ACC112 (cell line): Measurements from ENCODE around the gene TMEM203.
A peak's percentile ranks its signal among the peaks of the same experiment; 100 is the strongest.

ENCODE experiments used
- H2AFZ ChIP-seq: fragments of 200-600 bp; sonication (generic); one replicate; pipeline ENCODE4 v1.6.0; 2017; ENCODE audit warnings: antibody characterized with exemption, low read length; ENCODE audit not compliant: unreplicated experiment
- H3K27ac ChIP-seq: fragments of 200-600 bp; sonication (generic); 2 replicates; pipeline ENCODE4 v1.5.1; 2014; ENCODE audit warnings: low read depth, mild to moderate bottlenecking, antibody characterized with exemption, low read length, moderate library complexity
- H3K27me3 ChIP-seq: fragments of 200-600 bp; sonication (generic); 2 replicates; pipeline ENCODE4 v1.6.1; 2014; ENCODE audit warnings: mild to moderate bottlenecking, antibody characterized with exemption, low read length, moderate library complexity, mixed read lengths; ENCODE audit not compliant: insufficient read depth
- H3K36me3 ChIP-seq: fragments of 200-600 bp; sonication (generic); 2 replicates; pipeline ENCODE4 v1.6.1; 2016; ENCODE audit warnings: mild to moderate bottlenecking, antibody characterized with exemption, low read length, moderate library complexity, mixed read lengths; ENCODE audit not compliant: insufficient read depth
- H3K4me1 ChIP-seq: fragments of 200-600 bp; sonication (generic); one replicate; pipeline ENCODE4 v1.6.1; 2016; ENCODE audit warnings: low read length, mixed read lengths; ENCODE audit not compliant: insufficient read depth, unreplicated experiment, control insufficient read depth
- H3K4me3 ChIP-seq: fragments of 200-600 bp; sonication (generic); 2 replicates; pipeline ENCODE4 v1.5.1; 2014; ENCODE audit warnings: mild to moderate bottlenecking, low read depth, low read length
- H3K79me2 ChIP-seq: fragments of 200-600 bp; sonication (generic); one replicate; pipeline ENCODE4 v1.6.0; 2016; ENCODE audit warnings: low read length; ENCODE audit not compliant: control insufficient read depth, unreplicated experiment, insufficient read depth

TMEM203 gene

DNA sequence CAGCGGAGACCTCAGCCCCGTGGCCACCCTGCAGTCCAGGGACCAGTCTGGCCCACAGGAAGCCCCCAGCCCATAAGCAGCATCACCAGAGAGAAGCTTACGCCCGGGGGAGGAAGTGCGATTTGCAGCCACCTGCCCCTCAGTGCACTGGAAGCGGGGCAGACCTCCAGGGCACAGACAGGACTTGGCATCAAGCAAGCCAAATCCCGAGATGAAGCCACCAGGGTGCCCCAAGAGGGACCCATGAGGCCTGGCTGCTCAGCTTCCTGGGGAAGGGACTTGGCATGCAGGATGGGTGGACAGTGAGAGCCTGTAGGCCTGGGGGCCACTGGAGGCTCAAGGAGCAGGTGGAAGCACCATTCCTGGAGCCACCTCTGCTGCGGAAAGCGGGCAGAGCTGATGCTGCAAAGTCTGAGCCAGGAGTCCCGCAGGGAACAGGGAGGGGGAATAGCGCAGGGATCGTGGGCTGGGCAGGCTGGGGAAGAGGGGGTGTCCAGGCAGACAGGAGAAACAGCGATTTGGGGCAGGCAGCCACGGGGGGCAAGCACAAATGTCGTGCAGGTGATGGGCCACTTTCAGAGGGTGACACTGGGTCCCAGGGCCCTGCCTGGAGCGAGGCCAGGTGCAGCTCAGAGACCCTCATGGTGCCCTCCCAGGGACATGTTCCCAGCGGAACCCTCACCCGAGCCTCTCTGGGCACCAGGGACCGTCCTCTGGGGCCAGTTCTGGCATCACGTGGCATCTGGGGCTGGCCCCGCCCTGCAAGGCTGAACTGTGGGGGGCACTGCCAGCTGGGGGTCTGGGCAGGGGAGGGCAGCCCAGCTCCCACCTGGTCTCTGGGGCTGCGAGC lies 38.8 kb downstream of the TMEM203 start:
- peaks cover 93% of the 10 kb centered on the region for H3K27me3 ChIP-seq
- H3K4me1 ChIP-seq: peaks cover 3% of the 10 kb centered on the region

DNA sequence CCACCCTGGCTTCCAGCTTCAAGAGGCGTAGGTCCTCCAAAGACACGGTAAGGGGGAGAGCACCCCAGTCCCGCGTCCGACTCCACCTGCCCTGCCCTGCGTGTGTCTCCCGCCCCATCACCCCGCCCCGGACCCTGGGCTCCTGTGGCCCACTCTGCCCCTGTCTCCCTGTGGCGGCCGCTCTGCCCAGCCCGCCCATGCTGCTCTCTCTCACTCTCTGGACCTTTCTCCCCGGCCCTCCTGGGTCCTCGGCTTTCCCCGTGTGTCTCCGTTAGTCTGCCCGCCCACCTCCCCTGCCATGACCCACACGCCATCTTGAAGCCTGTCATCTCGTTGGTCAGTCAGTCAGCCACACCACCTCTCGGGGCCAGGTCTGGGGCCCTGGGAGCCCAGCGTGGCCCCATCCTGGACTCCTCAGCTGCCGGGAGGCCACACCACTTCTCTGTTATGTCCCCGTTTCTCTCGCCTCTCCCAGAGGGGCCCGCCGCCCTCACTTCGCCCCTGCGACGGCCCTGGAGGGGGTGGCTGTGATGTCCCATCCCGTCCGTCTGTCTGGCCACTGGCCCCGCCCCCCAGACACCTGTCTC lies 40.1 kb downstream of the TMEM203 start:
- Histone ChIP-seq H3K4me1 (peaks cover 3% of the 10 kb centered on the region), H3K4me3 (no peak overlapping the region), H3K36me3 (no peaks in the 10 kb centered on the region), H3K27me3 (peaks cover 98% of the 10 kb centered on the region), H2AFZ (no peak overlapping the region), H3K79me2 (no peaks in the 10 kb centered on the region), H3K27ac (no peak overlapping the region)

More for the DNA sequence above, 38.8 kb downstream of the TMEM203 start:
- no peak overlapping the region for H3K27ac ChIP-seq
- no peaks in the 10 kb centered on the region for H3K36me3 ChIP-seq
- no peak overlapping the region for H3K4me3 ChIP-seq
- no peak overlapping the region for H2AFZ ChIP-seq
- no peaks in the 10 kb centered on the region for H3K79me2 ChIP-seq

DNA sequence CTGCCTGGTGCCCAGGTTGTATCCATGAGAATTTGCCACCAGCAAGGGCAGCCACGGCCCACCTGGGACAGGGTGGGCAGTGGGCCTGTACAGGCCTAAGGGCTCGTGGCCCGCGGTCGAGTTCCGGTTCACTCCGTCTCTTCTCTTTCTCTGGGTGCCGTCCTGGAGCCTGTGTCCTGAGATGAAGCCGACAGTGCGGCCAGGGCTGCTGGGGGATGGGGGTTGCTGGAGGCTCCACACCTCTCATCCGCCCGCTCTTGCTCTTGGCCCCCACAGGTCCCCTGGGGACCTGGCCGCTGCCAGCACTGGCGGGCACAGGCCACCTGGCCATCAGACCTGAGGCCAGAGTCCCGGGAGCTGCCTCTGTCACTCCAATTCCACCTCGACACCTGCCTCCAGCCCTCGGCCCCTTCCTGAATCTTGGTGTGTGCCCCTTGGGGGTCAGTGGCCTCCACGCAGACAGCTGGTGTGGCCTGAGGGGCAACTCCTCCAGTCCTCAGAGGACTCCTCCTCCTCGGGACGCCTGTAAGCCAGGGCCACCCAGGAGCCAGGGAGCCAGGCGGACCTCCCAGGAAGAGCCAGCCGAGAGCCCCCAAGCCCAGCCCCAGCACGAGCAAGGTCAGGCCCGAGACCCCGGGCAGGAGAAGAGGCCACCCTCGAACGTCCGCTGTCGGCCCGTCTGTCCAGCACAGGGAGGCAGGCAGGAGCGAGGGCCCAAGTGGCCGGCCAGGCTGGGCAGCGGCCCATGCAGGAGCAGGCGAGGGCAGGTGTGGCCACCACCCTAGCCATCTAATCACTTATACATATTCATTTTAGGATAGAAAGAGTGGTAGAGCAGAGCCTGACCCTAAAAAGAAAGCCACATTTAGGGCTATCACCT lies 40.8 kb downstream of the TMEM203 start:
- no peaks in the 10 kb centered on the region for H3K36me3 ChIP-seq
- H3K4me3 ChIP-seq: no peak overlapping the region
- H3K27me3 ChIP-seq: peaks cover 97% of the 10 kb centered on the region
- no peaks in the 10 kb centered on the region for H3K79me2 ChIP-seq
- no peak overlapping the region for H2AFZ ChIP-seq
- no peak overlapping the region for H3K27ac ChIP-seq
- H3K4me1 ChIP-seq: peaks cover 3% of the 10 kb centered on the region

GRCh38 chr9:137163805-137164204 lies 41.6 kb downstream of the TMEM203 start:
- H3K79me2 ChIP-seq: no peaks in the 10 kb centered on the region
- H2AFZ ChIP-seq: no peak overlapping the region
- H3K4me3 ChIP-seq: no peak overlapping the region
- H3K36me3 ChIP-seq: no peaks in the 10 kb centered on the region
- H3K4me1 ChIP-seq: no peaks in the 10 kb centered on the region
- no peak overlapping the region for H3K27ac ChIP-seq
- H3K27me3 ChIP-seq: peaks cover 97% of the 10 kb centered on the region

- H3K36me3 ChIP-seq: no peaks in the 10 kb centered on the region
- no peak overlapping the region for H2AFZ ChIP-seq
- peak overlapping the region; percentile 63 for H3K4me3 ChIP-seq
- H3K27ac ChIP-seq: no peak overlapping the region
- no peaks in the 10 kb centered on the region for H3K4me1 ChIP-seq
- no peaks in the 10 kb centered on the region for H3K79me2 ChIP-seq
- peaks cover 97% of the 10 kb centered on the region for H3K27me3 ChIP-seq
Observed at GRCh38 chr9:137163365-137163715, 42.1 kb downstream of the TMEM203 start.

DNA sequence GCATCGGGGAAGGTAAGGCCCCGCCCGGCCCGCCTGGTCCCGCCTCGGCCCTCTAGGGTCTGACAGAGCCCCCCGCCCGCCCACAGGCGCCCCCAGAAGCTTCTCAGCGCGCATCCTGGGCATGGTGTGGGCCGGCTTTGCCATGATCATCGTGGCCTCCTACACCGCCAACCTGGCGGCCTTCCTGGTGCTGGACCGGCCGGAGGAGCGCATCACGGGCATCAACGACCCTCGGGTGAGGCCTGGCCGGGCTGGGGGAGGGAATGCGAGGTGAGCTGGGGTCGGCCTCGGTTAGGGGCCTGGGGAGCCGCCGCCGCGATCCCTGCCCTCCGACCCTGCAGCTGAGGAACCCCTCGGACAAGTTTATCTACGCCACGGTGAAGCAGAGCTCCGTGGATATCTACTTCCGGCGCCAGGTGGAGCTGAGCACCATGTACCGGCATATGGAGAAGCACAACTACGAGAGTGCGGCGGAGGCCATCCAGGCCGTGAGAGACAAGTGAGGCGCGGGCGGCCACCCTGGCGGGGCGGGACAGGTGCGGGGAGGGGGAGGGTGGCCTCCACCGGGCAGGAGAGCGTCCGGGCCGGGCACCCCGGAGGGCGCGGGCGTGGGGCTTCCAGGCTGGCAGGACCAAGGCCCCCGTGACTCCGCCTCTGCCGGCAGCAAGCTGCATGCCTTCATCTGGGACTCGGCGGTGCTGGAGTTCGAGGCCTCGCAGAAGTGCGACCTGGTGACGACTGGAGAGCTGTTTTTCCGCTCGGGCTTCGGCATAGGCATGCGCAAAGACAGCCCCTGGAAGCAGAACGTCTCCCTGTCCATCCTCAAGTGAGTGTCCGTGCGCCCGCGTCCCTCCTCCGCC lies 42.7 kb downstream of the TMEM203 start:
- Histone ChIP-seq H3K4me3 (peak overlapping the region; percentile 63), H3K79me2 (no peaks in the 10 kb centered on the region), H2AFZ (no peak overlapping the region), H3K4me1 (no peaks in the 10 kb centered on the region), H3K27me3 (peaks cover 92% of the 10 kb centered on the region), H3K27ac (no peak overlapping the region), H3K36me3 (no peaks in the 10 kb centered on the region)

DNA sequence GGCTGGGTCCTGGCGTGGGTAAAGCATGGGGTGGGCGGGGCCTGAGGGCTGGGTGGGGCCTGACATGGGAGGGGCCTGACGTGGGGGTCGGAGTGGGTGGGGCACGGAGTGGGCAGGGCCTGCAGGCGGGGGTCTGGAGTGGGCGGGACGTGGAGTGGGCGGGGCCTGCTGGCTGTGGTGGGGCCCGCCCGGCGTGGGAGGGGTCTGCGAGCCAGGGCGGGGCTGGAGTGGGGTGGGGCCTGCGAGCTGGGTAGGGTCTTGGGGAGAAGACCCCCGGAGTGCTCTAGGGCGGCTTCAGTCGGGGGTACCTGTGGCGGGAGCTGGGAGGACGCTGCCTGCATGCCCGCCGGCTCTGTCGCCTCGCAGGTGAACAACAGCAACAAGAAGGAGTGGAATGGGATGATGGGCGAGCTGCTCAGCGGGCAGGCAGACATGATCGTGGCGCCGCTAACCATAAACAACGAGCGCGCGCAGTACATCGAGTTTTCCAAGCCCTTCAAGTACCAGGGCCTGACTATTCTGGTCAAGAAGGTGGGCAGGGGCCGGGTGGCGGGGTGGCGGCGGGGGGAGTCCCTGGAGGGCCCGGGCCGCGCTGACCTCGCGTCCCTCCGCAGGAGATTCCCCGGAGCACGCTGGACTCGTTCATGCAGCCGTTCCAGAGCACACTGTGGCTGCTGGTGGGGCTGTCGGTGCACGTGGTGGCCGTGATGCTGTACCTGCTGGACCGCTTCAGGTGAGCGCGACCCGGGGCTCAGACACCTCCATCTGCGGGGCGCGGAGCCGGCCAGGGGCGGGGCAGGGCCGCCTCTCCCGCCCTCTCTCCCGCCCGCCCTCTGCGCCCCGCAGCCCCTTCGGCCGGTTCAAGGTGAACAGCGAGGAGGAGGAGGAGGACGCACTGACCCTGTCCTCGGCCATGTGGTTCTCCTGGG lies 43.6 kb downstream of the TMEM203 start:
- no peaks in the 10 kb centered on the region for H3K4me1 ChIP-seq
- H3K79me2 ChIP-seq: no peaks in the 10 kb centered on the region
- no peak overlapping the region for H2AFZ ChIP-seq
- peaks cover 88% of the 10 kb centered on the region for H3K27me3 ChIP-seq
- no peak overlapping the region for H3K27ac ChIP-seq
- H3K36me3 ChIP-seq: no peaks in the 10 kb centered on the region
- no peak overlapping the region for H3K4me3 ChIP-seq

- Histone ChIP-seq H3K79me2 (no peaks in the 10 kb centered on the region), H2AFZ (no peak overlapping the region), H3K27ac (no peak overlapping the region), H3K27me3 (peaks cover 88% of the 10 kb centered on the region), H3K4me1 (no peaks in the 10 kb centered on the region), H3K4me3 (no peak overlapping the region), H3K36me3 (no peaks in the 10 kb centered on the region)
Observed at GRCh38 chr9:137160716-137161557, 44.5 kb downstream of the TMEM203 start.

DNA sequence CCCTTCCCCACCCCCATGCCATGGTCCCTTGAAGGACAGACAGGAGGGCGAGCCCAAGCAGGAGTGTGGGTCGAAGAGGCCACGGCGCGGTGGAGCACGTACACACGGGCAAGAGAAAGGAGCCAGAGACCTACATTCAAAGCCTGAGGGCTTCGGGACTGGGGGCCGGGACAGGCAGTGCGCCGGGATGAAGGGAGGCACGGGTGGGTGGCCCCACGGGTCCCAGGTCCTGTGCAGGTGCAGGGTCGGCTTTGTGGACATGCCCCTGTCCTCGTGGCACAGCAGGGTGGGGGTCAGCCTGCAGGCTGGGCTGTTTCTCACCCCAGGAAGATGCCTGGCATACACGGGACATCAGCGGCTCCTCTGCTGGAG lies 45.4 kb downstream of the TMEM203 start:
- Histone ChIP-seq H3K4me3 (no peak overlapping the region), H3K36me3 (no peaks in the 10 kb centered on the region), H3K27me3 (peaks cover 81% of the 10 kb centered on the region), H2AFZ (no peak overlapping the region), H3K27ac (no peak overlapping the region), H3K4me1 (no peaks in the 10 kb centered on the region), H3K79me2 (no peaks in the 10 kb centered on the region)
